AG09319 (cell line): Measurements from ENCODE around the gene NRIP3.

ENCODE experiments used
- DNase-seq: peaks from one replicate; pipeline ENCODE4 v3.0.0-alpha.2; 2010; ENCODE audit warnings: low read depth; ENCODE audit errors: extremely low read depth
- TF ChIP-seq, protein P1 (sequence below): IDR thresholded peaks from 2 replicates; pipeline ENCODE4 v1.5.1; 2011; ENCODE audit warnings: low read depth, mild to moderate bottlenecking, inconsistent platforms, low read length, moderate library complexity

The NRIP3 gene

DNA sequence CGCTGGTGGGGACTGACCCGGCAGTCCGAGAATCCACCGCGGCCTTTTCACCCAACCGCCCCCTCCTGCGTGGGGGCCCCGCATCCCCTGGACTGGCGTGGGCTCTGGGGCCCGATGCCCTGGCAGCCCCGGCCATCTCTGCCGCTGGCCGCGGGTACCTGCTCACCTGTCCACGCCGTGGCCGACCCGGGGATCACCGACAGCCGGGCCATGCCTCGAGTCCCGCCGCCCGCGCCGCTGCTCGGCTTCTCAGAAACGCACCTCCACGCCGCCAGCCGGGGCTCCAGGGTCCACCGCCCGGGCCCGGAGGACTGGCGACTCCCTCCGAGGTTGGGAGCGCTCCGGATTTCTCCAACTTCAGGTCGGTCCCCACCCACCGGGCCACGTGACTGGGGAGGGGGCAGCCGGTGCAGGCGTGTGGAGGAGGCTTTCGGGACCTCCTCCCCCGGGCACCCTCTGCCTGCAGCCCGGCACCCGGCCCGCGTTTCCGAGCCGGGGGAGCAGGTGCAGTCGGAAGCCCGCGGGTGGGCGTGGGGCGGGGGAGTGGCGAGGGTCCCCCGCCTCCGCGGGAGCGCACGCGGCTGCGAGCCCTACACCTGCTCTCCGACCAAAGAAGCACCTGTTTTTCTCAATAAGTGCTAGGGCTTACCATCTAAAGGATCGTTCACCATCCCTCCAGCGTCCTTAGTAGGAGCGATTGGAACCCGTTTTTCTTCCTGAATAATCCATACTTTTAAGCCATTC is 554 bp upstream of the NRIP3 start:
- TF ChIP-seq, protein P1, sequence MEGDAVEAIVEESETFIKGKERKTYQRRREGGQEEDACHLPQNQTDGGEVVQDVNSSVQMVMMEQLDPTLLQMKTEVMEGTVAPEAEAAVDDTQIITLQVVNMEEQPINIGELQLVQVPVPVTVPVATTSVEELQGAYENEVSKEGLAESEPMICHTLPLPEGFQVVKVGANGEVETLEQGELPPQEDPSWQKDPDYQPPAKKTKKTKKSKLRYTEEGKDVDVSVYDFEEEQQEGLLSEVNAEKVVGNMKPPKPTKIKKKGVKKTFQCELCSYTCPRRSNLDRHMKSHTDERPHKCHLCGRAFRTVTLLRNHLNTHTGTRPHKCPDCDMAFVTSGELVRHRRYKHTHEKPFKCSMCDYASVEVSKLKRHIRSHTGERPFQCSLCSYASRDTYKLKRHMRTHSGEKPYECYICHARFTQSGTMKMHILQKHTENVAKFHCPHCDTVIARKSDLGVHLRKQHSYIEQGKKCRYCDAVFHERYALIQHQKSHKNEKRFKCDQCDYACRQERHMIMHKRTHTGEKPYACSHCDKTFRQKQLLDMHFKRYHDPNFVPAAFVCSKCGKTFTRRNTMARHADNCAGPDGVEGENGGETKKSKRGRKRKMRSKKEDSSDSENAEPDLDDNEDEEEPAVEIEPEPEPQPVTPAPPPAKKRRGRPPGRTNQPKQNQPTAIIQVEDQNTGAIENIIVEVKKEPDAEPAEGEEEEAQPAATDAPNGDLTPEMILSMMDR, result no peak
- no peak for DNase-seq

DNA sequence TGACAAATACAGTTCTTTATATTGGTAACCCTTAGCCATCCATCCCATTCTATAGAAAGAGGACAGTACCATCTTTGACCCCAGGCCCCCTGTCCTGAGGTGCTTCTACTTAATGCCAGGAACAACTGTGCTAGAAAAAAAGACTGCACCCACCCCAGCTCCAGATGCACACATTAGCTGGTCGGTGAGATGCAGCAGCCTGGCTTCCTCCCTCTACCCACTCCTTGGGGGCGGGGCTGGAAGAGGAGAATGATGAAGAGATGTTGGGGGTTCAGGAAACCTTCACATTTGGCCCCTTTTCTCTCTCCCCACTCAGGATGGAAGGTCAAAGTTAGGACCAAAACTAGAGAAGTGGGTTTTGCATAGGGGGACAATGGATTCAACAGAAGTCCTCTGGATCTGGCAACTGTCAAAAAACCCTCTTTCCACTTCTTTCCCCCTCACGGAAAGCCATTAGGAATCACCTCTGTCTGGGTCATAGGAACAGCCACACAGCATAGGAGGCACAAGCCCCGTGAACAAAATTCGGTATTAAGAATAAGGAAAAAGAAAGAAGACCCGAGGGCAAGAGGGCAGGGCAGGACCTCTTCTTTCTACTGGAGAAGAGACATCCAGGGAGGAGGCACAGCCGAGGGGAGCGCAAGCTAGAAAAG is 755 bp downstream of the NRIP3 start:
- DNase-seq, result no peak
- TF ChIP-seq, protein P1, result no peak

DNA sequence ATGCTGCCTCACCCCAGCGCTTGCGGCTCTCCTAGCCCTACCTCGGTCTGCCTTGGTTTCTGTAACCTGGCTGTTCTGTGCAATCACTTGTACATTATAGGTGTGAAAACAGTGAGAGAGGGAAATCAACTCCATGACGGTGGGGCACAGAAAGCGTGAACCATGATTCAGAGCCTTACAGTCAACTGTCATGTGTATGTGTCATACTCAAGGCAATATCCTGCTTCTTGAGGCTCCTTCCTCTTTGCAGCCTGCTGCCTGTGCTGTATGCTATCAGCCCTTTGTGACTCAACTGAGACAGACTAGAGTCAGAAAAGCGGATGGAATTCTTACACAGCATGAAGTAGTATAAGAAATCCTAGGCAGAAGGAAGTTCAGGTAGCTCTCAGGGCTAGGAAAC is 2.1 kb downstream of the NRIP3 start:
- TF ChIP-seq, protein P1, result no peak
- DNase-seq, result no peak

DNA sequence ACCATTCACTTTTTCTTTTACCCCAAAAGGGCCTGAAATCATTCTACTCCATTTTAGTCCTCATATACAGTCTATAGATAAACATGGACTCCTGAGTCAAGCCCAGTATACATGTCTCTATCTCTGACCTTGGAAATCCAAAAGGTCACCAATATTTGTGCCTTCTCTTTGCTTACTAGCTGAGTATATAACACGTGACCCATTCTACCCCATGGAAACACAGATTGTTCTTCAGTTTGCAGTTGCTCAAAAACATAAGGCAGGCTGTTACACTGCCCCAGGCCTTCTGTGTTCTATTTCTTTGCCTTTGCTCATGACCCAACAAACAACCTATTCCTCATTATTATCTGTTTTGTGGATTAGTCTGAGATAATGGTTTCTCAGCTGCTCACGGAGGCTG is 5.8 kb downstream of the NRIP3 start:
- DNase-seq, result no peak
- TF ChIP-seq, protein P1, result no peak

DNA sequence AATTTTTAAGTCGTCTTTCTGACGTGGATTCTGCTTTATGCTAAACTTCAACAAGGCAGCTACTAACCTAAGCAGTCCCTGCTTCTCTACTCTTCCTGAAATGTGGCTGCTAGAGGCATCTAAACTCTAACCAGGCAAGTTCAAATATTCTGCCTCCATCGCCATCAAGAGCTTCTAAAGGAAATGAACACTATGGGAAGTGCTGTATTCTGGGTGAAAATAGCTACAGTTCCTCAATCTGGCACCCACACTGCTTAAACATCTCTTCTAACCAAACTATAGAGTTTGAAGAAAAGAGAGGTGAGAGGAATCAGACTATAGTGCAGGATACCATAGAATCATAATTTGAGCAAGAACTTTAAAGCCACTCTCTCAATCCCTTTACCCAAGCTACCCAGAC is 6.3 kb downstream of the NRIP3 start:
- TF ChIP-seq, protein P1, result no peak
- DNase-seq, result no peak

DNA sequence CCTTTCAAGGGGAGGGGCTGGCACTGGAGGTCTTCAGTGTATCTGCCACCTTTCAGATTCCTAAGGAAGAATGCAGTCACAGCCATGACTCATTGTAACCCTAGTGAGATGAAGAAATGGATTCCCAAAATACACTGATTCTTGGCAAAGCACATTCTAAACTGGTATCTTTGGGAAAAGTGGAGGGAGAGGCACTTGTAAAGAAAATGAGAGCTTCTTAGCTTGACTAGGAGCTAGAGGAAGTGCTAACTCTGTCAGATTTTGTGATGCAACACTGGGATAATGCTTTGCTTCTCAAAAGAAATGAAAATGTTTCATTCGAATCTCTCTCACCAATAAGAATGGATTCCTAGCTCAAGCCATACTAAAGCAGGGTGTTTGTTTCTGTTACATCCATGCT is 14.3 kb downstream of the NRIP3 start:
- TF ChIP-seq, protein P1, result no peak
- no peak for DNase-seq

DNA sequence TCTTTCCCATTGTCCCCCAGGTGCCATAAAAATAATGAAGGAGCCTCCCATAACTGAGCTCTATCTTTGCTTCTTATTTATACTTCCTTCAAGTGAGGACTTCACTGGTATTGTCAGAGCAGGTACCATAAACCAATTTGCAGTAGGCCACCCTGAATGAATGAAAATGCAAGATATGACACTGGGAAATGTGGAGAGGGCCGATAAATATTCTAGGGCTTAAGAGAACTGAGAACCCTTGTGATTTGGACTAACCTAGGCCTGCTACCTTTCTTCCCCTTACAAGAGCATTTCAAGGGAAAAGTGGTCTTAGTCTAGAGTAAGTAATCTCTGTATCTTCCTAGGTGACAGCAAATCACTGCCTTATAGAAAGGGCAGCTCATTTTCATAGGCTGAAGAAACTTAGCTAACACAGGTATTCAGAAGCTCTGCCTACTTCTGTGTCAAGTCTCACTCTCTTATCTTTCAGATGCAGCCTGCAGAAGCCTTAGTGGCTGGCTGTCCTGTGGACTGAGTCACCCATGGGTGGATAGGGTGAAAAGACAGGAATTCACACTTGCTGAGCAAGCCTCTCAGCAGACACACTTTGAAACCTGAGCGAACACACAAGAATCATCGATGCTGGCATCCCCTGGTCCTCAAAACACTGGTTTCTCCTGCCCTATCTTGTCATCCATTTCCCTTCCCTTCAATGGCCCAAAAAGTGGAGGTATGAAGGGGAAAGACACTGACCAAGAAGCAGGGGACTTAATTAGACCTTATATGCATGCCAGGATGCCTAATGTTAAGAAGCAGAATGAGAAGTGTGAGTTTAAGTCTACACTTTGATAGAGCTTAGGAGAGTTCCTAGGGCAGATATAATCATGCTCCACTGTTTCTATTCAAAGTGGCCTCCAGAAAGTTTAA is 15.2 kb downstream of the NRIP3 start:
- DNase-seq, result no peak
- TF ChIP-seq, protein P1, result no peak
